HCT116 (cell line): ENCODE results near the gene CCDC106.

Experiments
- CBX3 ChIP-seq: IDR thresholded peaks from 2 replicates; pipeline ENCODE4 v1.6.1; 2012; ENCODE audit warnings: low read depth
- CTCF ChIP-seq, 3 experiments: fragments of 200-600 bp in 1 of 3; sonication (generic) in 1 of 3; IDR thresholded peaks in 2 of 3; conservative IDR thresholded peaks in 1 of 3; 2 replicates each; pipeline ENCODE4 v1.5.1; 2012 to 2017; ENCODE audit warnings: low read depth in 2 of 3, low read length in 2 of 3, antibody characterized with exemption in 1 of 3, borderline replicate concordance in 1 of 3, control low read depth in 1 of 3, mild to moderate bottlenecking in 1 of 3, mixed read lengths in 1 of 3, mixed run types in 1 of 3, moderate library complexity in 1 of 3; ENCODE audit not compliant: insufficient read depth in 1 of 3
- ELF1 ChIP-seq: IDR thresholded peaks from 2 replicates; pipeline ENCODE4 v1.6.1; 2012; ENCODE audit warnings: low read depth, borderline replicate concordance
- EZH2 ChIP-seq: fragments of 200-600 bp; sonication (generic); IDR thresholded peaks from 2 replicates; pipeline ENCODE4 v1.6.1; 2017; ENCODE audit warnings: antibody characterized with exemption, mixed run types
- POLR2AphosphoS5 ChIP-seq: IDR thresholded peaks from 2 replicates; pipeline ENCODE4 v1.6.1; 2011; ENCODE audit warnings: mild to moderate bottlenecking, low read depth, low read length, moderate library complexity
- YY1 ChIP-seq: IDR thresholded peaks from 2 replicates; pipeline ENCODE4 v1.6.1; 2011; ENCODE audit warnings: low read length, low read depth, moderate library complexity, mild to moderate bottlenecking; ENCODE audit not compliant: insufficient replicate concordance; ENCODE audit errors: extremely low read depth
- ZNF274 ChIP-seq: fragments of 200-500 bp; sonication (Bioruptor generic); IDR thresholded peaks from 2 replicates; pipeline ENCODE4 v1.6.1; 2014; ENCODE audit warnings: mild to moderate bottlenecking, low read depth, low read length, inconsistent platforms

- no peak for TF ChIP-seq CTCF (IDR thresholded peaks at IDR 0.05 in 2 of 3, conservative IDR thresholded peaks at IDR 0.05 in 1 of 3; ENCODE audit: borderline replicate concordance in 1 of 3, insufficient read depth in 1 of 3, low read depth in 2 of 3, low read length in 2 of 3)
- no peak for TF ChIP-seq CBX3
- TF ChIP-seq EZH2: no peak
- TF ChIP-seq YY1: no peak
- no peak for TF ChIP-seq POLR2AphosphoS5
- no peak for TF ChIP-seq ZNF274
- no peak for TF ChIP-seq ELF1
These were observed 29.0 kb downstream of the CCDC106 start for GRCh38 chr19:55676889-55677505.
